RWPE1 (cell line): ENCODE results near the gene TAF6L.

Source experiments
- CTCF ChIA-PET: fragments of 350-600 bp; sonication (Branson Sonifier 250); formaldehyde crosslinking; extraction: SDS; loops from one replicate; lab custom pipeline; 2021; lab: Yijun Ruan, JAX
- POLR2A ChIA-PET: fragments of 400-600 bp; formaldehyde crosslinking; extraction: SDS; loops from one replicate; lab custom pipeline; 2020; ENCODE audit warnings: antibody characterized with exemption; ENCODE audit not compliant: low non-redundant PET; lab: Yijun Ruan, JAX
- DNase-seq: peaks from one replicate; pipeline ENCODE4 v3.0.0; 2012; ENCODE audit warnings: low spot score
- H3K27ac ChIP-seq: fragments of 450-650 bp; 2 replicates; pipeline ENCODE4 v1.5.1; 2017
- CTCF ChIP-seq: fragments of 450-650 bp; conservative IDR thresholded peaks from 2 replicates; pipeline ENCODE4 v1.5.1; 2017; ENCODE audit warnings: low read depth, mild to moderate bottlenecking

TAF6L gene

GRCh38 chr11:62801071-62801470 is 29.9 kb downstream of the TAF6L start:
- CTCF ChIA-PET: no interaction called here
- no peak for DNase-seq
- TF ChIP-seq CTCF: no peak
- POLR2A ChIA-PET: no interaction called here
- H3K27ac ChIP-seq: no peak overlapping the region

GRCh38 chr11:62804310-62805075 is 33.3 kb downstream of the TAF6L start:
- no peak for DNase-seq
- TF ChIP-seq CTCF: no peak
- H3K27ac ChIP-seq: peak overlapping the region; percentile 82
- CTCF ChIA-PET: no interaction called here
- POLR2A ChIA-PET: no interaction called here

- peak within 1 kb of the TSS; percentile 82 for H3K27ac ChIP-seq
- peak; percentile 97 for DNase-seq
- POLR2A ChIA-PET: interaction anchor here (0.7 kb wide), 1 partner anchor 1438 kb away, joined by 3 read pairs; no protein-coding TSS in a partner anchor
- CTCF ChIA-PET: interaction anchor here (0.6 kb wide), 1 partner anchor 426 kb away, joined by 4 read pairs; no protein-coding TSS in a partner anchor
- TF ChIP-seq CTCF: no peak
Observed at GRCh38 chr11:62805076-62805892, 34.1 kb downstream of the TAF6L start, which contains the start of gene NXF1. Gene NXF1 (minus strand): TSS chr11:62805440. CDS start chr11:62805356, 84 bp downstream.

GRCh38 chr11:62805961-62806441 is 34.8 kb downstream of the TAF6L start:
- TF ChIP-seq CTCF: no peak
- no peak for DNase-seq
- POLR2A ChIA-PET: interaction anchor here (0.7 to 1.2 kb wide), 2 partner anchors 35 to 1437 kb away, joined by 3 read pairs; no protein-coding TSS in a partner anchor
- CTCF ChIA-PET: no interaction called here
- peak overlapping the region; percentile 82 for H3K27ac ChIP-seq

GRCh38 chr11:62806611-62807121 is 35.5 kb downstream of the TAF6L start:
- H3K27ac ChIP-seq: peak overlapping the region; percentile 82
- POLR2A ChIA-PET: interaction anchor here (1.2 kb wide), 1 partner anchor 35 kb away, joined by 3 read pairs; no protein-coding TSS in a partner anchor
- CTCF ChIA-PET: interaction anchor here (0.5 to 0.7 kb wide), 3 partner anchors 9 to 215 kb away, joined by 3 to 4 read pairs (median 3); partner anchors contain the start of gene TUT1
- TF ChIP-seq CTCF: no peak
- DNase-seq: no peak

- no peak for DNase-seq
- ChIA-PET POLR2A (no interaction called here), CTCF (no interaction called here)
- no peak overlapping the region for H3K27ac ChIP-seq
- no peak for TF ChIP-seq CTCF
Observed at GRCh38 chr11:62810748-62811147, 39.6 kb downstream of the TAF6L start.
